Stimulated activated CD4-positive, alpha-beta T cell treated with anti-CD3 and anti-CD28 coated beads, Interleukin-15, amount 100 ng/mL, for 1 hour (primary cell): Measurements from ENCODE around the gene TDRD12.
"Not testable (repeated sequence)": the region's sequence is repeated elsewhere in the genome, so short reads cannot be mapped to it uniquely, and the experiment has no call there.

Experiments used
- DNase-seq, 2 donors: peaks; one replicate each; pipeline ENCODE4 v3.0.0-alpha.2; 2020; ENCODE audit warnings: low read depth in 1 of 2, low spot score in 1 of 2

TDRD12 gene

DNA sequence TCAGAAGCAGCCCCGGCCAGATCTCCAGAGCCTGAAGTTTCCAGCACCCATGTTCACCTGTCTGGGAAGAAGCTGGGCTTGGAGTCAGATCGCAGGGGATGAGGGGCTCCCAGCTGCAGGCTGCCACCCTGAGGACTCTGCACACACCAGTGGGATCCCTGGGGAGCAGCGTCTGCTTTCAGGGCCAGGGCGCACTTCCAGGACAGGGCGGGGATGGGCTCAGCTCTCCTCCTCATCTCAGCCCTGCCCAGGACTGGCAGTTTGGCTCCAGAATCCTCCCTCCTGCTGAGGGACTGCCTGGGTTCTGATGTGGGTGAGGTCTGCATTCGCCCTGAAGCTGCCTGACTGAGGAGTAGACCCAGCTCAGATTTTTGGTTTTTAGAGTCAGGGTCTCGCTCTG, 146.5 kb downstream of the TDRD12 start:
- DNase-seq, result no peak

DNA sequence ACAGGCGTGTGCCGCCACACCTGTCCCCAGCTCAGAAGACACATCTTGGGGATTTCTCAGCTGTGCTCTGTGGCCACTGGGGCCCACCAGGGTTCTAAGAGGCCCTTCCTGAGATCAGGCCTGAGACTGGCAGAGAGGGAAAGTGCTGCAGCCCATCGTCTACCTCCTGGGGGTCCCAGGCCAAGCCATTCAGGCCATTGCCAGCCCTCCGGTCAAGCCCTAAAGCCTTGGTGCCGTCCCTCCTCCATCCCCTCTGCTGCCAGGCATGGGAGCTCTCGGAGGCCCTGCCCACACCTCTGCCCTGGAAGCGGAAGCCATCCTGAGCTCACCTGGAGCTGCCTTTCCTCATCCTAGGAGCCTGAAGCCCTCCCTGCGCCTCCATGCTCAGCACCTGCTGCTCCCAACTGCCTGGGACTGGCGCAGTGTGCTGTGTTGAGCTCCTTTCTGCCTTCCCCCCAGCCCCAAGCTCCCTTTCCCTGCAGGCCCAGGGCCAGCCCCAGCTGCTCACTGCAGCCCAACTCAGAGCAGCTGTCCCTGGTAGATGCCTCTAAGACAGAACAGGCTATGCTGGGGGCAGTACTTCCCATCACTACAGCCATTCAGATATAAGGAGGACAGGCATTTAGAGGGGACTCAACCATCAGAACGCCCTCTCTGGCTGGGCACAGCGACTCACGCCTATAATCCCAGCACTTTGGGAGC, 147.1 kb downstream of the TDRD12 start:
- no peak for DNase-seq

DNA sequence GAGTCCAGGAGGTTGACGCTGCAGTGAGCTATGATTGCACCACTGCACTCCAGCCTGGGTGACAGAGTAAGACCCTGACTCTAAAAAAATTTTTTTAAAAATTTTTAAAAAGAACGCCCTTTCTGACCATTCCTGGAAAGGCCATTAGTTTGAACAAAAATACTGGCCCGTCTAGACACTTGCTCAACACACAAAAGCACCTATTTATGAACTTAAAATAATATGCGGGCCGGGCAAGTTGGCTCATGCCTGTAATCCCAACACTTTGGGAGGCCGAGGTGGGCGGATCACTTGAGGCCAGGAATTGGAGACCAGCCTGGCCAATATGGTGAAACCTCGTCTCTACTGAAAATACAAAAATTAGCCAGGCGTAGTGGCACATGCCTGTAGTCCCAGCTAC, 147.9 kb downstream of the TDRD12 start:
- DNase-seq, result not testable (repeated sequence)

DNA sequence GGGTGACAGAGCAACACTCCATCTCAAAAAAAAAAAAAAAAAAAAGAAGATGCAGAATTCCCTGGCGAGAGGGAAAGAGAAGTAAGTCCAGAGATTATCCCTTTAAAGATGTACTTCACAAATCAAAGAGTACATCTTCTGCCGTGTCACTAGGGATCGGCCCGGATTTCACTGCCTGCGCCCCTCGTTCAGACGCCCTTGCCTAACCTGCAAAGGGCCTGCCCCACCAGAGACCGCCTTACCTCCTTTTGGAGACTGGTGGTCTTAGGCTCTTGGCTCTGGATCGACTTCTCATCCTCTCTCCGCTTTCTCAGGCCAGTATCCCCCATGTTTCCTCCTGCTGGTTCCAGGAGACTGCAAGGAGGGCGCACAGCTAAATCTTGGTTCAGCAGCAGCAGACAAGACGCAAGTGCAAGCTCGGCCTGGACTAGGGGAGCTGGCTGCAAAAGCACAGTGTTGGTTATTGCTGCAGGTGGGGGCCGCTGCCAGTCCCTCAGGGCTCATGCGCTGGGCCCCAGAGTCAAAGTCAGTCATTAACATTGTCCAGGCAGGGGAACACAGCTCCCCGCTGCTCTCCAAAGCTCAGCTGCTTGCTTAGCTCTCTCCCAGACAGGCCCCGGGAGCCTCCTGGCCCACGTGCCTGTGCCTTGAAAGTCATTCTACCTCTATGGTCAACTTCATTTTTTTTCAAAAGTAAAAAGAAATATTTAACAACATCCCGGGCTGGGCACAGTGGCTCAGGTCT, 148.8 kb downstream of the TDRD12 start:
- no peak for DNase-seq

DNA sequence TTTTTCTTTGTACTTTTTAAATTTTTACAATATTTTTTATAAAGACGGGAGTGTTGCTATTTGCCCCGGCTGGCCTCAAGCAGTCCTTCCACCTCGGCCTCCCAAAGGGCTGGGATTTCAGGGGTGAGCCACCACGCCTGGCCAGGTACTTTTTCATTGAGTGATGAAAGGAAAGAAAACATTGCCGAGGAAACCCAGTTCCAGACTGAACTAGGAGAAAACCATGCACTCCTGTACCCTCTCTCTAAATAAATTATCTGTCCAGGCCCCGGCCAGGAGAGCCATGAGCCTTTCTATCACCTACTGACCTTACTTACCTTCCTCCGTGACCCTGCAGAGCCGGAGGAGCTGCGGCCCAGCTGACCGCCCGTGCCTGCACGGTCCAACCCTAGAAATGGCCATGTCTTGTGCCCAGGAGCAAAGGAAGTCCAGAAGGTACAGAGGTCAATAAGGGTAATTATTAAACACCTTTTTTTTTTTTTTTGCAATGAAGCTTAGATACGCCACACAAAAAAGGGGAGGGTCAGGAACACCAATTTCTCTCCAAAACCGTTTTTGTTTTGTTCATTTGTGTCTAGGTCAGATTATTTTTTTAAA, 149.9 kb downstream of the TDRD12 start, which contains the start of gene SLC7A9:
Gene SLC7A9 (minus strand): TSS at position 399 of the 597 bp plus-strand sequence. CDS start 1,233 bp downstream, outside the sequence.
- DNase-seq, result no peak

DNA sequence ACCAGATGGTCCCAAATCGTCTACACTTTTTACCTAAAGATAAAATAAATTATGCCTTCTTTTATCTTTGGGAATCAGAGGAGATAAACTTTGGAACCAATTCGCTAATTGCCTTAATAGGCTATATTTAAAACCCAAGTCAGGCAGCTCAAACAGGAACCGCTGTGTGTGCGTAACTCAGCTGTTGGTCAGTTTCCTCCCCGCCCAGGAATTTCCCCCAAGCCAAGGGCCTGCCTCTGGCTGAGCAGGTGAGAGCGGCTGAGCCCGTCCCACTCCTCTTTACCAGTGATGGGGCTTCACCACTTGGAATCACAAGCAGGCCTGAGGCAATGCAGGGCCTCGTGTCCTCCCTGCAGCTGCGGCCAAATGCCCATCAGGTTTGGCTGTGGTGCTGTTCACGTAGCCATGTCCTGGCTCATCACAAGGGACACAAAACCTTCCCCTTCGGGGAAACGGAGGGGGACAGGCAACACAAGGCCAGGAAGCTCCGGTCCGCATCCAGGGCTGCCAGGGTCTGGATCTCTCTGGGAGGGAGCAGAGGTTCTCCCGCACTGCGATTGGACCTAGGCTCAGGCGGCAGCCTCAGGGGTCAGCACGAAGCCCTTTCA, 150.5 kb downstream of the TDRD12 start:
- DNase-seq, result no peak

DNA sequence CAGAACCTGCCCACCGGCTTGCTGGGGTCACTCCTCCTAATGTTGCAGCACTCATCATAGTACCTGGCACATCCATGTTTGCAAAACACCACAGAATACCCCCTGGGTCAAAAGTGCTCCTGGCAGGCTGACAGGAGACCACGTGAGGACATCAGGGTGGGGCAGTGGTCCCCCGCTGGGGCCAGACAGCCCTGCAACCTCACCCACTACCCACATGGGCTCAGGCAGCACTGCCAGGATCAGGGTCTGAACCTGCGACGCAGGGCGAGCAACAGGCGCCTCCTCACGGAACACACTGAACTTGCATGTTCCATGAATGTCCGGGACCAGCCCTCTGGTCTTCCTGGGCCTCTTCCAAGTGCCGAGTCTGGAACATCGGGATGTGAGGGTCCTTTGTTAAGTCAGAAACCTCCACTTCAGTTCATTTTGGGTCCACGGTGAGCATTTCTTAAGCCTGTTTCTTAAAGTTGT, 151.4 kb downstream of the TDRD12 start:
- DNase-seq, result no peak

DNA sequence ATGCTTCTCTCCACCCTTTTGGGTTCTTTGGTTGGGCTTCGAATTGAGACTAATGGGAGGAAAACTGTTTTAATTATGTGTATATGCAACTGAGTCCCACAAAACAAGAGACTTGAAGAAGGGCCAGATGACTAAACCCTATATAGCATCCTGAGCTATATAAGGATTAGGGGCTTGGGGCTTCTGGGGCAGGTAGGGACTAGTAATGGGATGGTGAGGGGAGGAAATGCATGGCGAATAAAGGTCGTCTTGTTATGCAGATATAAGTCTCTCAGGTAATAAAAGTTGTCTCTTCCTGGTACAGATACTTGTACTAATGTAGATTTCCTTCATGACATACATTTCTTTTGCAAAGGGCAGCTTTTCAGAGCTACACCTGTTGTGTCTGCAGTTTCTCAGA, 152.8 kb downstream of the TDRD12 start:
- no peak for DNase-seq

DNA sequence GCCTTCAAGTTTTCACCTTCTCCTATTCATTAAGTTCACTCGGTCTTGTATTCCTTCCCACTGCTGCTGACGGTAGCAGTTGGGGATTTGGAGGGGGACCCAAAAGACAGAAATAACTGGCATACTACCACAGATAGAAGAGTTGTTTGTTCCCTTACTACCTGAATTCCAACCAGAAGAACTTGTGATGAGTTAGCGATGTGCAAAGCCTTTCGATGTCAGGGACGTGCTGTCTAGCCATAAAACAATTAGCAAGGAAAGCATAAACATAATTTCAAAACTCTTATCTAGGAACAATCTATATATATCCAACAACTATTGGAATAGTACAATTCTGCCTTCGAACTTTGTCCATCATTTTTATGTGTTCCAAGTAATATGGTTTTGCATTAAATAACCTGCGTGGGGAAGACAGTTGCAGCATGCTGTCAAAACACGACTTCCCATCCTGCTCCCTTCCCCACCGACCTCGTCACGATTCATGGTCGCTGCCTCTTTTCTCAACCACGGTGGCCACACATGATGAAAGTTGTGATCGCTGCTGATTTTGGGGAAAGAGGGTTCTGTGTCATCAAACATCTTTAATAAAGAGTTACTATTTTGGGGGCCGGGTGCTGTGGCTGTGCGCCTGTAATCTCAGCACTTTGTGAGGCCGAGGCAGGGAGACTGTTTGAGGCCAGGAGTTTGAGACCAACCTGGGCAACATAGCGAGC, 153.8 kb downstream of the TDRD12 start:
- no peak for DNase-seq

DNA sequence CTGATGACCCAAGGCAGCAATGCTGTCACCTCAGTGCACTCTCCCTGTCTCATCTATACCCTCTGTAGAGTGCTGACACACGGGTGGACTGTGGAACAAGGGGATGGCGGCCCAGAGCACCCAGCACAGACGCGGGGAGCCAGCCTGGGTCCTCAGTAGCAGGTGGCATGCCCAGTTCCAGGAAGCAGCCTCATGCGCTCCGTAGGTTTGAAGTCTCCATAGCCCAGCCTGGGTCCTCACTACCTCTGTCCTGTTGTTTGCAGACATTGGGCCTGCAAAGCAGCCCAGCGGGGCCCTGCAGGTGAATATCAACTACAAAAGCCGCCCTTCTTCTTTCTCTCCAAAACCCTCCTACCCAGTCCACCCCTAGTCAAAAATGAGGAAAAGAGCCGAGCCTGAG, 155.0 kb downstream of the TDRD12 start:
- DNase-seq, result no peak

DNA sequence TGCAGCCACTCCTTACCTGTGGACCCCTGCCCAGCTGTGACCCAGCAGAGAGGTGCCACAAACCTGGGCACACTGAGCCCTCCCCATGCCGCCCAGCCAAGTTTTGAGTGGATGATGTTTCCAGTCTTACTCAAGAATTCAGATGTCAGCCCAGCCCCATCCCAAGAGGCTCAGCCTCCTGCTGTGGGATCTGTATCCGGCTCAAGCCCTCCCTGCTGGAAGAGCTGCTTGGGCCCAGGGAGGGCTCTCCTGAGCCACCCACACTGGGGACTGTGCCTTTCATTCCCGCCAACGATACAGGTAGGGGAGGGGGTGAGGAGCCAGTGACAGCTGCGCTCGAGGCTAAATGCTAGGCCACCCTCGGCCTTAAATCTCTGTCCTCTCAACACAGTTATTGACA, 155.9 kb downstream of the TDRD12 start:
- no peak for DNase-seq

DNA sequence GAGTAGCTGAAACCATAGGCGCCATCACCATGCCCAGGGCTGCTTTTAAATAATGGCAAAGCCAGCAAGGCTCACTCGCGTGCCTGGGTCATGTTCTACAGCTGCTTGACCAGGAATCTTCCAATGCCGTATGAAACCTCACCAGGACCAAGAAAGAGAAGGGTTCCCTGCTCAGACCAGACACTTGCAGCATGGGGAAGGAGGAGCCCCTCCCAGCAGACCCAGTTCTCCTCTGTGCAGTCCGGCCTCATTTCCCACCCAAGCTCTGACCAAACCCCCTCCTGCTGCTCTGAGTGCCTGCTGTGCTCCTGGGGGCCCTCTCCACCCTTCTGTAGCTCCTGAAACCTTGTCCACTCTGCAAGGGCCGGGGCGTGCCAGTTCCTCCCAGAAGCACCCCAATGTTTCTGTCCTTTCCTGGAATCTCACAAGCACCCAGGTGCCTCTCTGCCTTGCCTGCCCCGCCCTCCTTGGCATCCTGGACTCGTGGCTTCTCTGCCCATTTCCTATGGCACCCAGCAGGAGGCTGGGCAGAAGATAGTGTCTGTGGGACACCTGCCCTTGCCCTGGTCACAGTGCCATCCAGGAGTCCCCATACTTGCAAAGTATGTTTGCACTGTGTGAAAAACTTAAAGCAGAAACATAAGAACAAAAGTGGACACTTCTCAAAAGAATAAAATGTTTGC, 156.8 kb downstream of the TDRD12 start:
- DNase-seq, result no peak

DNA sequence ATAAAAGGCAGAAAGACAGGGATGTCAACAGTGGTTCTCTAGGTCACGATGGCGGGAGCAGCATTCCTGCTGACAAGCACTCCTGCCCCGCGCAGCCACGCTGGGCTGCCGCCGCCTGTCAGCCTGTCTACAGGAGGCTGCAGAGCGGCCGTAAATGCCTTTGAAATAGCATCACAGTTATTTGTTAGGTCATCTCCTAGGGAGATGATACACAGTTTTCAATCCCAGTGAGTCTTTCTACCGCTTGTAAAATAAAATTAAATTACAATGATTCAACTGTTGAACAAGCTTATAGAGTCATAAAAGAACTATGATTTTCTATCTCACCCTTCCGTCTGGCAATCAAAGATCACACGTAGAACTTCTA, 157.3 kb downstream of the TDRD12 start:
- DNase-seq, result no peak
